Astrocyte of the spinal cord (primary cell): ENCODE data around the gene PTPRQ.

Experiments used
- DNase-seq: peaks from one replicate; pipeline ENCODE4 v3.0.0; 2011; ENCODE audit warnings: low read depth, low spot score
- H3K4me3 ChIP-seq: 2 replicates; pipeline ENCODE4 v1.5.1; 2011; ENCODE audit warnings: low read depth, mild to moderate bottlenecking, low read length, moderate library complexity
- CTCF ChIP-seq: IDR thresholded peaks from 2 replicates; pipeline ENCODE4 v1.5.1; 2012; ENCODE audit warnings: low read depth, mild to moderate bottlenecking, low read length, inconsistent platforms
- in situ Hi-C: cut with HindIII; loops from 2 replicates; pipeline ENCODE4 v1.10.0; 2017; ENCODE audit warnings: low sequenced_read_pairs

PTPRQ gene

GRCh38 chr12:80443974-80444666 lies at the start of gene PTPRQ:
TSS of gene PTPRQ (plus strand) at chr12:80444235. CDS start at chr12:80444346, 111 bp downstream.
- no peak for TF ChIP-seq CTCF
- no peak for DNase-seq
- in situ Hi-C loops = no loop called here
- H3K4me3 ChIP-seq = no peak within 1 kb of the TSS

- in situ Hi-C loops = no loop called here
- H3K4me3 ChIP-seq = peak overlapping the region; percentile 52
- no peak for TF ChIP-seq CTCF
- peak; percentile 36 for DNase-seq
Measured at GRCh38 chr12:80400571-80400991, 43.5 kb upstream of the PTPRQ start.

GRCh38 chr12:80401191-80401590 lies 42.8 kb upstream of the PTPRQ start:
- in situ Hi-C loops = no loop called here
- H3K4me3 ChIP-seq = peak overlapping the region; percentile 52

GRCh38 chr12:80404629-80405028 lies 39.4 kb upstream of the PTPRQ start:
- in situ Hi-C loops = no loop called here
- no peak for DNase-seq
- no peak for TF ChIP-seq CTCF
- no peak overlapping the region for H3K4me3 ChIP-seq

More at GRCh38 chr12:80401191-80401590, 42.8 kb upstream of the PTPRQ start:
- DNase-seq = no peak
- no peak for TF ChIP-seq CTCF

- no peak overlapping the region for H3K4me3 ChIP-seq
- no peak for DNase-seq
- in situ Hi-C loops = no loop called here
- no peak for TF ChIP-seq CTCF
Measured at GRCh38 chr12:80406253-80406652, 37.8 kb upstream of the PTPRQ start.

GRCh38 chr12:80411787-80412186 lies 32.2 kb upstream of the PTPRQ start:
- no peak for DNase-seq
- in situ Hi-C loops = no loop called here

More at GRCh38 chr12:80411787-80412186, 32.2 kb upstream of the PTPRQ start:
- no peak overlapping the region for H3K4me3 ChIP-seq
- TF ChIP-seq CTCF = no peak
